Measurements from ENCODE around the gene IRX4.

DNA sequence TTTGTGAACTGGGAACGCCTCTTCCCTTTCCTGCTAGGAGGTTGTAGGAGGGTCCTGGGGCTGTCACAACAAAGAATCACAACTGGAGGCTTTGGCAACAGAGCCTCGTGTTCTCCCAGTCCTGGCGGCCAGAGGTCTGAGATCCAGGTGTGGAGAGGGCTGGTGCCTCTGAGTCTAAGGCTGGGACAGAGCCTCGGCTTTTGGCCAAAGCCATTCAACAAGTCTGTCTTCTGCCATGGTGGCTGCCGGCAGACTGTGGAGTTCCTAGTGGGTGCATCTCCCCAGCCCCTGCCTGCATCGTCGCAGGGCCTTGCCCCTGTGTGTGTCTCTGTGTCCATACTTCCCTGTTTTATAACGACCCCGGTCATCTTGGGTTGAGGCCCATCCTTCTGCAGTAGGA is 9.5 kb upstream of the IRX4 start:
- TF ChIP-seq, protein P1, sequence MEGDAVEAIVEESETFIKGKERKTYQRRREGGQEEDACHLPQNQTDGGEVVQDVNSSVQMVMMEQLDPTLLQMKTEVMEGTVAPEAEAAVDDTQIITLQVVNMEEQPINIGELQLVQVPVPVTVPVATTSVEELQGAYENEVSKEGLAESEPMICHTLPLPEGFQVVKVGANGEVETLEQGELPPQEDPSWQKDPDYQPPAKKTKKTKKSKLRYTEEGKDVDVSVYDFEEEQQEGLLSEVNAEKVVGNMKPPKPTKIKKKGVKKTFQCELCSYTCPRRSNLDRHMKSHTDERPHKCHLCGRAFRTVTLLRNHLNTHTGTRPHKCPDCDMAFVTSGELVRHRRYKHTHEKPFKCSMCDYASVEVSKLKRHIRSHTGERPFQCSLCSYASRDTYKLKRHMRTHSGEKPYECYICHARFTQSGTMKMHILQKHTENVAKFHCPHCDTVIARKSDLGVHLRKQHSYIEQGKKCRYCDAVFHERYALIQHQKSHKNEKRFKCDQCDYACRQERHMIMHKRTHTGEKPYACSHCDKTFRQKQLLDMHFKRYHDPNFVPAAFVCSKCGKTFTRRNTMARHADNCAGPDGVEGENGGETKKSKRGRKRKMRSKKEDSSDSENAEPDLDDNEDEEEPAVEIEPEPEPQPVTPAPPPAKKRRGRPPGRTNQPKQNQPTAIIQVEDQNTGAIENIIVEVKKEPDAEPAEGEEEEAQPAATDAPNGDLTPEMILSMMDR (IDR thresholded peaks at IDR 0.05 in 8 of 11, conservative IDR thresholded peaks at IDR 0.05 in 3 of 11) = no peak
- no peak for TF ChIP-seq POLR2A (IDR thresholded peaks at IDR 0.05)

Measured in spleen (tissue), 7 donors.